OCI-LY3 (cell line): ENCODE results near the gene IQSEC1.

Experiments used
- EZH2phosphoT487 ChIP-seq: fragments of 200-600 bp; shearing (Covaris generic); IDR thresholded peaks from 2 replicates; pipeline ENCODE4 v1.6.1; 2018; ENCODE audit warnings: antibody characterized with exemption, mixed run types, low read depth
- TF ChIP-seq, protein P1 (sequence below): fragments of 200-600, 300-600 bp; sonication (generic); IDR thresholded peaks from 2 replicates; pipeline ENCODE4 v1.5.1; 2014; ENCODE audit warnings: antibody characterized with exemption, low read length, low read depth

DNA sequence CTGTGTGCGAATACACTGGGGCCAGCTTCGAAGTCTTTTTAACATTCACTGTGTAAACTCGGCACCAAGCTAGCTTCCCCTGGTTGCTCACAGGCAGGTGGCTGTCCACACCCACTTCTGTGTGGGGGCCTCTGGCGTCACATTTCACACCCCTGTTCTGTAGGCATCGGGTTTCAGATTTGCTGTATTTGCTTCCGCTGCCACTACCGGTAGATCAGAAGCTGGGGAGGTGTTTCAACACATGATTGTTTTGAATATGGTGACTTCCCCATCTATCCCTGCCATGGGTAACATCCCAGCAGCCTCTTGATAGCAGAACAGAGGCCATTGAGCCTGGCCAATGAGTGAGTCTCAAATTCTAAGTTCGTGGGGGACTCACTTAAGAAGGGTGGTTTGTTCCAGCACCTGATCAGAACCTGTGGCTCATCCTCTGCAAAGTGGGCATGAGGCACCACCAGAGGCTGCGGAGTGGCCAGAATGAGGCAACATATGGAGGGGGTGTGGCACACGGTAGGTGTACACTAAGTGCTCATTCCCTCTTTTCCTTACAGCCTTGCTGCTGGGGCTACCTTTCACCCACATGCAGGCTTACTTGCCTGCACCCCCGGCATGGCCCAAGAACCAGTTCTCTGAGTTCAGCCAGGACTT is 61.5 kb downstream of the IQSEC1 start:
- TF ChIP-seq, protein P1, sequence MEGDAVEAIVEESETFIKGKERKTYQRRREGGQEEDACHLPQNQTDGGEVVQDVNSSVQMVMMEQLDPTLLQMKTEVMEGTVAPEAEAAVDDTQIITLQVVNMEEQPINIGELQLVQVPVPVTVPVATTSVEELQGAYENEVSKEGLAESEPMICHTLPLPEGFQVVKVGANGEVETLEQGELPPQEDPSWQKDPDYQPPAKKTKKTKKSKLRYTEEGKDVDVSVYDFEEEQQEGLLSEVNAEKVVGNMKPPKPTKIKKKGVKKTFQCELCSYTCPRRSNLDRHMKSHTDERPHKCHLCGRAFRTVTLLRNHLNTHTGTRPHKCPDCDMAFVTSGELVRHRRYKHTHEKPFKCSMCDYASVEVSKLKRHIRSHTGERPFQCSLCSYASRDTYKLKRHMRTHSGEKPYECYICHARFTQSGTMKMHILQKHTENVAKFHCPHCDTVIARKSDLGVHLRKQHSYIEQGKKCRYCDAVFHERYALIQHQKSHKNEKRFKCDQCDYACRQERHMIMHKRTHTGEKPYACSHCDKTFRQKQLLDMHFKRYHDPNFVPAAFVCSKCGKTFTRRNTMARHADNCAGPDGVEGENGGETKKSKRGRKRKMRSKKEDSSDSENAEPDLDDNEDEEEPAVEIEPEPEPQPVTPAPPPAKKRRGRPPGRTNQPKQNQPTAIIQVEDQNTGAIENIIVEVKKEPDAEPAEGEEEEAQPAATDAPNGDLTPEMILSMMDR: no peak; the same call in 1 of the 2 replicates
- TF ChIP-seq EZH2phosphoT487: no peak
